Measurements from ENCODE around the gene USP34.

DNA sequence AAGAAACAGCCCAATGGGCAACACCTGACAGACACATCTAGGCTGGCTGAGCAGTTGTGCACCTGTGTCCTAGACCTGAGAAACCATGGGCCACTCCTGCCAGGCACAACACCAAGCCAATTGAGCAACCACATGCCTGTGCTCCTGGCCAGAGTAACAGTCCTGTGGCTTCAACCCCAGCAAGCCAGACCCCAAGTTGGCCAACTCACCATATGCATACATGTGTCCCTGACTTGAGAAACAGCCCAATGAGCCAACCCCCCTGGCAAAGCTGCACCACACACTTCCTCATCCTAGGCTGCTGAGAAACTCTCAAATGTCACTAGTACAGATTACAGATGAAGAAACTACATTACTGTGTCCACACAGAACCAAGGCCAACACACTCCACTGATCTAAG lies 36.6 kb downstream of the USP34 start:
- TF ChIP-seq GATA2 (IDR thresholded peaks at IDR 0.05; ENCODE audit: low read depth, low read length) (no peak), GATA3 (IDR thresholded peaks at IDR 0.05; ENCODE audit: low read depth, low read length) (no peak)

Measured in SH-SY5Y (cell line).